ENCODE results near the gene PLXNA2.

PLXNA2 gene

DNA sequence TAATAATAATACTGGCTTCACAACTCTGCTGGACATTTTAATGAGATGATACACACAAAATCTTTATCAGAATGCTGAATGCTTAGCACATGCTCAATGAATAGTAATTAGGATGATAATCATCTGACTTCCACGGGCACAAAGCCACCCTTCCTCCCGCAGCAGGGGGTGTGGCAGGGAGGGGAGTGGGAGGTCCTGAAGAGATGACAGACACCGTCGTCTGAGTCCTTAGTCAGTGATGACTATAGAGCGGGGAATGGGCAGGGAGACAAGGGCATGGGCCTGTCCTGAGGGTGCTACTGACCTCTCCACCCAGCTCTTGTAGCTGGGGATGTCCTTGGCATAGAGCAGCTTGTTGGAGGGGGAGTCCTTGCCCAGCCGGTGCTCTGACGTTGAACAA is 215.7 kb downstream of the PLXNA2 start:
- DNase-seq (ENCODE audit: low read depth in 2 of 2), result no peak

DNA sequence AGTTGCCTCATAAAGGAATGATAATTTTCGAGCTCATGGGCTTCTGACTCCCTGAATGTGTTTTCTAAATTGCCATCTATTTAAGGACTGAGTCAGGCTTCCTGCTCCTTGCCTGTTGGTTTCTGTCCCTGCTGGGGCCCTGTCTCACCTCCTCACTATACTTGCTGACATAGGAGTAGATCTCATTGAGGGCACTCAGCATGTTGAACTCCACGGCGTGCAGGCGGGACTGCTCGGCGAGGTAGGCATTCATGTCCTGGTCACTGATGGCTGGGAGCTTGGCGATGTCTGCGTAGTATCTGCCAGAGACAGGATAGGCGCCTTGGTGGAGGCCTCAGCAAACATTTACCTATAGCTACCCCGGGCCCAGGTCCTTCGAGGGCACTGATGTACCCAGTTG is 216.3 kb downstream of the PLXNA2 start:
- no peak for DNase-seq (ENCODE audit: low read depth in 2 of 2)

DNA sequence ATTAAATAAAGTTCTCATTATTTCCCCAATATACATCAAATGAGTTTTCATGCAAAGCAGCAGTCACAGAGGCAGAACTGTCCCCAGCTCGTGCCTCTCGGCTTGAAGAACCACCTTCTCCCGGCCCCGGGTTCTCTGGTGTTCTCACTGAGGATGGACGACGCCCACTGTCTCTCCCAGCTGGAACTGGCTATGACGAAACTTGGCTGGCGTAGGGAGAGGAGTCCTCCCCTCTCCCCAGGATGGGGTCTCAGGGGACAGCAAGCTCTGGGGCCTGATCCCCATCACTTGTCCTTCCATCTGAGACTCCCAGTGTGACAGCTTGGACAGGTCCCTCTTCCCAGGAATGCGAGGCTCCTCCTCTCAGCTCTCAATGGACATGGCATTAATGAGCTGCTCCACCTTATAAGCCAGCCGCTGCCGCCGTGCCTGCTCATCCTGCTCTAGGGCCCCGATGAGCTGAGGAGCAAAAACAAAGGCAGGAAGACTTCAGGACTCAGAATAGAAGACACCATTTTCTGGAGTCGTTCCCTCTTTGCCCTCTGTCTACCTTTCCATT is 217.2 kb downstream of the PLXNA2 start:
- no peak for DNase-seq (ENCODE audit: low read depth in 2 of 2)

DNA sequence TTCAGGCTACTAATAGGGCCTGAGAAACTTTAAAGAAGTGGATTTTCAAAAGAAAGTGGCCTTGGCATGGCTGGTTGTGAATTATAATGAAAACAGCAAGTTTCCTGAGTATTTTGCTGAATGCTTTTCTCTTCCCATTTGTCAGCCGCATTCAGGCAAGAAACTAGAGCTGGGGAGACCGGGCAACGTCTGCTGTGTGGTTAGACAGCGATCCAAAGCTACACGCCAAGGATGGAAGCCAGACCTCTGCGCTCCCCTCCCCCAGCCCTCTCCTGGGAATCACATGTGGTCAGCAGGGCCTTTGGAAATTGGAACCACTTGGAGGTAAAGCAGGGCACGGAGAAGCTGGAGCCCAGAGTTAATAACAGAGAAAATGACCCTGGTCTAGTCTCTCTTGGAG is 219.2 kb downstream of the PLXNA2 start:
- DNase-seq (ENCODE audit: low read depth in 2 of 2), result no peak

DNA sequence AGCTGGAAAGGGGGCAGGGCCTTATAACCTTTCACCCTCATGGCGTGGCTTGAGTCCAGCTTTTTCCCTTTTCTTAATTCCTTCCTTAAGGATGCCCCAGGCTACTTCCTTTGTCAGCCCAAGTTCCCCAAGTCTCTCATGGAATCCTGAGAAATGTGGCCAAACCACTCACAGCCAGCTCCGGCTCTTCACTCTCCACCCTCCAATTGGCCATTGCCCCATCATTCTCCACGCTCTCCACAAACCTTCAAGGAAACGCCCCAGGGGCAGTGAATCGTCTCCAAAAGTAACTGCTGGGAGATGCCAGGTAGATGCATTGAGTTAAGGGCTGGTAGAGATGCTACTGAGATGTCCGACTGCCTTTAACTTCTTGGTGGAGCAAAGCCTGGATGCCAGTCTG is 219.8 kb downstream of the PLXNA2 start:
- no peak for DNase-seq (ENCODE audit: low read depth in 2 of 2)

DNA sequence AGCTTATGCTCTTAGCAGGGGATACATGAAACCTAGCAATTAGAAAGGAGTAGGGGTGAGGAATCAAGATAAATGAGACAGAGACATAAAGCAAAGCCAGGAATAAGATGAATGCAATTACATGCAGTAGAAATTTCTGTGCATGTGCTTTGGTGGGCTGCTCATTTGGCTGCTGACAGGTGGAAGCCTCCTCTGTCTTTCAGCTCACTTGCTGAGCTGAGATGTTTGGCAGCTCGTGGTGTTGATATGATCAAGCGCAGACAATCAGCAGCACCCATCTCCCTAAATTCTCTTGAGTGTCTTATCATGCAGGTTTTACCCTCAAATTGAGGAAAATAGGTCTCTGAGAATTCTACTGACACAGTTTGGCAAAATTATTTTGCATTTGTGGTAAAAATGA is 224.9 kb downstream of the PLXNA2 start:
- no peak for DNase-seq (ENCODE audit: low read depth in 2 of 2)

DNA sequence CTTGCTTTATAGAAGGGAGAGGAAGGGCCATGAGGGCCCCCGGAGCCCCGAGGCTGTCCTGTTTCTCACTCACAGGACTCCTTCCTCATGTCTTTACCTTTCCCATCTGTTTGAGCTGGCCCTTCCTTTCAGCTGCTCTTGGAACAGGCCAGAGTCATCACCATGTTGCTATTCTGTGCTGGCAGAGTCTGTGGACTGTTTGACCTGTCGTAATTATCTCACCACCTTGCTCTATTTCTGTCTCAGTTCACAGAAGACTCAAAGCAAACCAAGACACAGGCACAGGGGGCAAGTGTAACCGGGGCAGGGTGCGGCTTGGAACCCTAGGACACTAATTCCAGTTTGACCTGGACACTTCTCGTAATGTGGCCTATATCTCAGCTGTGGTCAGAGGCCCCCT is 228.9 kb downstream of the PLXNA2 start:
- no peak for DNase-seq (ENCODE audit: low read depth in 2 of 2)

DNA sequence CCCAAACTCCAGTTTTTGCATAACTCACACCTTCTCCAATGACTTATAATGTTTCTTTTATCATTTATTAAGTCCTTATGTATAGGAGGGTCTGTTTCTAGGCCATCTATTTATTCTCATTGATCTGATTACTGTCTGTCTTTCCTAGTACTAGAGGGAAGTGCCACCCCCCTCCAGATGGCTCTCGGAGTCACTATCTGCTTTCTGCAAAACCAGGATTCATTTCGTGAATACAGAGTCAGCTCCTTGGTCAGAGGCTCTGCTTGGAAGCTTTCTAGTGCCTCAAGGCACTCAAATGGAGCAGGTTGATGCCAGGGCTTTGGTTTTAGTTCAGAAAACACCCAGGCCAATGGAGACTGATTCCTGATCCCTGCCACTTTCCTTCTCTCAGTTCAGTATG is 231.0 kb downstream of the PLXNA2 start:
- DNase-seq (ENCODE audit: low read depth in 2 of 2), result no peak

DNA sequence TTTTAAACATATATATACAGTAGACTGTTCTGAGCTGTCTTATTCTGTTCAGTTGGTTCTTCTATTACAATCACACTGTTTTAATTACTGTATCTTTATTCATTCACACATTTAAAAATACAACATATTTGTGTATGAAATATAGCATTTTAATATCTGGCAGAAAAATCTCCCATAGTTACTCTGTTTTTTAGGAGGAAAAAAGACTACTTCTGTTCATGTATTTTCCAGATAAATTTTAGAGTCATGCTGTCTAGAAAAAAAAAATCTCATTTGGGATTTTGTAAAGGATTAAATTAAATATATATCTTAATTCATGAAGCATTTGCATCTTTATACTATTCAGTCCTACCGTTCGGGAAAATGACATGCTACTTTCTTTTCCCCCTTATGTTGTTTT is 231.5 kb downstream of the PLXNA2 start:
- no peak for DNase-seq (ENCODE audit: low read depth in 2 of 2)

DNA sequence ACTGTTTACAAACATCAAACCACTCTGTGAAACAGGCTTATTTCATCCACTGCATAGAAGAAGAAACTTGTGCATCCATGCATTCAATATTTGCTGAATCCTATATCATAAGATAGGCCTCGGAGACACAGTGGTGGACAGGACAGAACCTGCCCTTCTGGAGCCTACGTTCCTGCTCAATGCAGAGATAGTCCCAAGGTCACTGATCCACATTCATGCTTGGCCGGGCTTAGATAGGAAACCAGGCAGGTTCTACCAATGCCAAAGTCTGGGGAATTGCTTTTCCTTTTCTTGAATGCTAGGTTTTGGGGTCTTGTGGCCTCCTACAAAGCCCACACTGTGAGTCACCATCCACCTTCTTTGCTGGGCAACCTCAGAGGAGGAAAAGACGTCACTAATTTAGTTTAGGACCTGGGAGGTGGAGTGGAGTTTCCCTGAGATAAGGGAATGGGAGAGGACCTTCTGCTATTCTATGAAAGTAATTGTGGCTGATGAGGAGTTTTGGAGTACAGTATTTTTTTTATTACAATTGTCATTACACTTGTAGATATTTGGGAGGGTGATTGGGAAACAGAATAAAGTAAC is 233.6 kb downstream of the PLXNA2 start:
- DNase-seq (ENCODE audit: low read depth in 2 of 2), result no peak

DNA sequence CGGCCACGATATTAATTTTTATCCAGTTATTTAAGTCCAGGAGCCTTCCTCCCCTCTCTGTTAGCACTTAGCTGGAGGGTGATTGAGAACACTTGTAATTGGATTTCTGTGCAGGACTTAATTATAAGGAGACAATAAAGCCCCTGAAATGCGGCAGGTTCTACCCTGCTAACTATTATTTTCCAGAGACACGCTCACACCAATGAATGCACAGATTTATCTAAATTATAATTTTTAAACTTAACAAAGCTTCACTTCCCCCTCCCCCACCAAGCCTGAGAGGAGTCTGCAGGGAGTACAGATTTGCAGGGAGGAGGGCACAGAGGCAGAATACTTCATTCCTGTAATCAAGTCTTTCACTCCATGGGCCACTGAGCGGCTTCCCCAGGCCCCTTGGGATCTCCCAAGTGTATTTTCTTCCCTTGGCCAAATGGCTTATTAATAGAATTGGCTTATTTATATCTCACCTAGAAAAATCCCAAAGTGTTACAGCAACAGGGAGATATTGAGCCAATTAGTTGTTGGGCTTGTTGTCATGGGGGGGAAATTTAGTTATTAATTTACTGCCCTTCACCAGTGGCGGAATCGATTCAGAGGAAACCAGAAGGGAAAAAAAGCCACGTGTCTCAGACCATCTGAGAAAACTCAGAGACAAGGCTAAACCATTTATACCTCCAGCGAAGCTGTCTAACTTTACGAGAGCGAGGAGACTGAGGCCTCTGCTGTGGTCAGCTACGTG is 234.3 kb downstream of the PLXNA2 start:
- no peak for DNase-seq (ENCODE audit: low read depth in 2 of 2)

DNA sequence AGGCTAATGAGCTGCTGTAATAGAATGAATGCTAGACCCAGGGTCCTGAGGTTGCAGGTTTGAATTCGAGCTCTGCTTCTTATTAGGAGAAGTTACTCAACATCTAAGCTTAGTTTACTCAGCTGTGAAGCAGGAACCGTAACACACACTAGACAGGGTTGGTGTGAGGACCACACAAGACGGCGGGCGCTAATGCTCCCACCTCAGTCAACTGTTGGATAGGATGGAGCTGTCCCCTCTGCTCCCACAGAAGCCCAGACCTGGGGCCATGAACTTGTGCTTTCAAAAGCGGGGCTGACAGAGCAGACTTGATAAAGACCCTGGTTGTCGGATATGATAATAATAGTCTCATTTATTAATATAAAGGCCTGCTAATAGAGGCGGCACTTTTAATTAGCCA is 234.9 kb downstream of the PLXNA2 start:
- DNase-seq (ENCODE audit: low read depth in 2 of 2), result no peak

DNA sequence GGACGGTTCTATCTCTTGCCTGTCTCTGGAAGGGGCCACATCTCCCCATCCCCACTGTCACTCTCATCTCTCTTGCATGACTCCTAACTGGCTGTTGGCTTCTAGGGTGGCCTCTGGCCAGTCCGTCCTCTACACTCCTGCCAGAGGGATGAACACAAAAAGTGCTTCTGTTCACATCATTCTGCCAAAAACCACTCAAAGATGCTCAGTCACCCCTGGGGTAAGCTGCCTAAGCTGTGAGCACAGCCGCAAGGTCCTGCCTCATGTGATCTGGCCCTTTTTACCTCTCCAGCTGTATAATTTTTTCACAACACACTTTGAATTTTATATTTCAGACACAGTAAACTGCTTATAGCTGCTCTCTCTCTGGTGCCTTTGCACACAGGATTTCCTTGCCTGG is 235.7 kb downstream of the PLXNA2 start:
- DNase-seq (ENCODE audit: low read depth in 2 of 2), result no peak

DNA sequence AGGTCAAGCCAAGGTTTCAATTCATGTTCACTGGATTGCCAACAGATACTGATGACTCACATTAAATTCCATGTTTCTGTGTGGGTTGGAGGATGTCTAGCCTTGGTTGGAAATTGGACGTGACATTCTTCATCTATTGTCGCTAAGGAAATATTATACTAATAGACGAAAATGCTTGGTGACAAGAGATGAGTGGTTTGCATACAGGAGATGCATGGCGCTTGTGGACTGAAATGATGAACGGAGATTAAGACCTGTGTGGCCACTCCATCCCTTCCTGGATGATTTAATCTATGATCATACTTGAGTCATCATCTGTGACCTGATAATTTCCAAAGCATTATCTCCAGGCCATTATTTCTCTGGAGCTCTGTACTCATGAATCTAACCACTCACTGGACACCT is 236.2 kb downstream of the PLXNA2 start:
- DNase-seq (ENCODE audit: low read depth in 2 of 2), result no peak

DNA sequence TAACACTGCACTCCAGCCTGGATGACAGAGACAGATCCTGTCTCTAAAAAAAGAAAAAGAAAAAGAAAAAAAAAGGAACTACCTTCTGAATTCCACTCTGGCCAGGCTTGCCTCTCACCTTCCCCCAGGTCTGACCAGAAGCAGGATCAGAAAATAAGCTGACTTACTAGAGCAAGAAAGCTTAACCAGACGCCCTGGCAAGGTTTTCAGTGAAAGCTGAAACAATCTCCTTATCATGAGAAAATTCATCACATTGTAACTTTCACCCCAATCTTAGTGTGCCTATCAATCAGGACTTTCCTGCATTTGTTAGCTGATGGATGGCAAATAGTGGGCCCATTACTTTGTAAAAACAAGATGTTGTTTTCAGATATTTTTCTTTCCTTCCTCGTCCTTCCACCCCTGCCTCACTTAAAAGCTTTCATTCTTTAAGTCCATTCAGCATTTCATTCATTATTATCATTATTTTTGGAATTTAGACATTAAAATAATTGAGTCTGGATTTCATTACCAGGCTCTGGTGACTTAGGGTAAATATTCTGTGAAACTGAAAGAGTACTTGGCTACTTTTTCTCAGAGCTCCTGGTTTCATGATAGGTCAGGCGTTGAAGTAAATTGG is 236.8 kb downstream of the PLXNA2 start:
- no peak for DNase-seq (ENCODE audit: low read depth in 2 of 2)

DNA sequence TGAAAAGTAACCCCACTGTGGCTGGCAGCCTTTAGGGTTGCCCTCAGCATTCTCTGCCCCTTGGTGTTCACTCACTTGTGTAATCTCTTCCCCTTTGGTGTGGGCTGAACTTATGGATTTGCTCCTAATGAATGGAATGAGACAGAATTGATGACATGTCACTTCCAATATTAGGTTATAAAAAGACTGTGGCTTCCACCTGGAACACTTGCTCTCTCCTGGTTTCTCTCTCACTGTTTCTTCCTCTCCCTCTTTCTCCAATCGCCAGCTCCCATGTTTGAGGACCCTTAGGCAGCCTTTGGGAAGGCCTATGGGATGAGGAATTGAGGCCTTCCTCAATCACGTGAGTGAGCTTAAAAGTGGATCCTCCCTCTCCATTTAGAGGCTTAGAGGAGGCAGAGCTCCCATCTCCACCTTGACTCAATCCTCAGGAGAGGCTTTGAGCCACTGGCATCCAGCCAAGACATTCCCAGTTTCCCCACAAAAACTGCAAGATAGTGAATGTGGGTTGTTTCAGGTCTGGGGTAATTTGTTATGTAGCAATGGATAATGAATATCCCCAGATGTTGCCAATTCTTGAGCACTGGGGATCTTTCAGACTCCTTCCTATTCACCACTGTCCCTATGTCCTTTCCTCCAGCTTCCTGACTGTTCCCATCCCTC is 237.8 kb downstream of the PLXNA2 start:
- no peak for DNase-seq (ENCODE audit: low read depth in 2 of 2)

DNA sequence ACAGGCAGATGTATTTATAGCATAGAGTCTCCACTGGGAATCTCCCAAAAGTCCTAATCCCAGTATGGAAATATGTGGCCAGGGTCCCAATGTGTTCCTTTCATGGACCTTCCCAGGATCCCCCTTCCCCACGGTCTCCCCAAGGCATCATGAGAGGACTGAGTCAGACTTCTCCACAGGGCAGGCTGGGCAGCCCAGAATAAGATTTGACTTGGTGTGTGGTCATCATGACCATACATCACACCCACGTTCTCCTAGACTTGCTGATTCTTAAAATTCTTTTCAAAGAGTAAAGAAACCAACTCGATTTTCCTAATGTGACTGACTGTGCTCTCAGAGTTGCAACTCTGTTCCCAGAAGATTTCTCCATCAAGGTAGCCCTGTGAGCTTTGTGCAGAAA is 239.3 kb downstream of the PLXNA2 start:
- no peak for DNase-seq (ENCODE audit: low read depth in 2 of 2)

DNA sequence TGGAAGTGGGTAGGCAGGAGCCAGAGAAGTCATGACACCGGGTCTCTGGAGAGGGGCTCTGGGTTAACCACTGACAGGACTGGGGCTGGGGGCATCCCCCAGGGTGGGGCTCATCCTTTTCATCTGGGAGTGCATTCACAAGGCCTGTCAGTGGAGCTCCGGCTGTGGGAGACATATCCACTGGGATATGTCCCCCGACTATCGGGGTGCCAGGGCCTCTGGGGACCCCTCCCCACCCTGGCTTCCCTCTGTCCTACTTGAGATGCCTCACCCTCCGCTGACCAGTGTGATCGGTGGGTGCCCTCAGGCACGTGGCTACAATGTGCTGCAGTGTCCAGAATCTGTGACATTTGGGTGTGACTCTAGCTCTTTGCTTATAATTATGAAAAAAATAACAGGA is 240.9 kb downstream of the PLXNA2 start:
- no peak for DNase-seq (ENCODE audit: low read depth in 2 of 2)

DNA sequence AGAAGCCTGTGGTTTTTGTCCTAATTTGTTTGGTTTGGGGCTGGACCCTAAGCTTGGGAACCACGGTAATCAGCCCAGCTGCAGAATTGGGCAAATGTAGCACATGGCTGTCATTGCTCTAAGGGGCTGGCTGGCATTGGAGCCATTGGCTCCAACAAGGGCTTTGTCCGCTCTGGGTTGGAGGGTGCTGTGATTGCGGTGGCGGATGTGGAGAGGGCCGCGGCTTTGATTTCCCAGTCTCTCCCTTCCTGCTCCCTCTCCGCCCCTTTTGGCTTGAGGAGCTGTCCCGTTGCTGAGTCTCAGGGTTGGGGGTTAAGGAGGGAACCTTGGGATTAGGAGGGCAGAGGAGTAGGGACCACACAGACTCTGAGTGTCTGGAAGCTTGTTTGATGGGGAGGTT is 241.5 kb downstream of the PLXNA2 start:
- DNase-seq (ENCODE audit: low read depth in 2 of 2), result no peak

DNA sequence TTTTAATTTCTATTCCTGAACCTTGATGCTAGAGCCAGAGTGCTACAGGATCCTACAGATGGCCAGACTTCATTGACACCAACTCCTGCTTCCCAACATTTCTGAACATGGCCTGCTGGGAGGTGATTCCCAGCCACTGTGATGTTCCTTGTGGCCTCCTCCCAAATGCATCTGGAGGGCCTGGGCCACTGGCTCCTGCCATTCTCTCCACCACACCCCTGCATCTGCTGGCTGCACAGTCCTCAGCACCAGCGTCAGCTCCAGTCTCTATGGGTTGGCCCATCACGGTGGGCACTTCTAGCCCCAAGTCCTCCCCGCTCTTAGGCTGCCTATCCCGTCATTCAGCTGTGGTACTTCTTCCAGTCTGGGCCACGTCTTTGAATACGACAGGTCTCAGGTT is 242.1 kb downstream of the PLXNA2 start:
- DNase-seq (ENCODE audit: low read depth in 2 of 2), result no peak

DNA sequence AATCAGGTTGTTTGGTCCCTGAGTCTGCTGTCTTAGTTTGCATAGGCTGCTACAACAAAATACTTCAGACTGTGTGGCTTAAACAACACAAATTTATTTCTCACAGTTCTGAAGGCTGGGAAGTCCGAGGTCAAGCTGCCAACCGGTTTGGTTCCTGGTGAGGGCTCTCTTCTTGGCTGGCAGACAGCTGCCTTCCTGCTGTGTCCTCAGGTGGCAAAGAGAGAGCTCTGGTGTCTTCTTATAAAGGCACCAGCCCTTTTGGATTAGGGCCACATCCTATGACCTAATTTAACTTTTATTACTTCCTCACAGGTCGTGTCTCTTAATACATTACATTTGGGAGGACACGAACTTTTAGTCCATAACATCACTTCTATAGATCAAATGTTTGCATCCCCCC is 243.7 kb downstream of the PLXNA2 start:
- DNase-seq (ENCODE audit: low read depth in 2 of 2), result no peak

DNA sequence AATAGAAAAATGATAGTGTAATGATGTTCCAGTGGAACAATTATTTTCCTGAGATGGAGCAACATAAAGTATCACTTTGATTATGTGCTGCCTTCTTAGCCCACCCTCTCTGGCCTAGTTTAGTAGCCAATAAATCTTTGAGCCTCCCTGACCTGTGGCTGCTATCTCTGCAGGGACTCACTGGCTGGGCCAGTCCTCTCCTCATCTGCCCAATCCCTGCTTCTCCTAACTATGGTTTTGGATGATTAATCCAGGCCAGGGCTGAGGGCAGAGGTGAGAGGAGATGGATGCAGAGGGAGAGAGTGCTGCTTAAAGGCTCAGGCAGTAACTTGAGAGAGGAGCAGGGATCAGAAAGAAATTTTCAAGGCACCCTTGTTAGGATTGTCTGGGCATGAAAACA is 244.2 kb downstream of the PLXNA2 start:
- no peak for DNase-seq (ENCODE audit: low read depth in 2 of 2)
